GM19193 (cell line): ENCODE results near the gene PRKCE.

Experiments
- POLR2A ChIP-seq: IDR thresholded peaks from 4 replicates; pipeline ENCODE4 v1.6.1; 2011; ENCODE audit not compliant: insufficient read depth, insufficient read length; ENCODE audit errors: extremely low read depth

PRKCE gene

DNA sequence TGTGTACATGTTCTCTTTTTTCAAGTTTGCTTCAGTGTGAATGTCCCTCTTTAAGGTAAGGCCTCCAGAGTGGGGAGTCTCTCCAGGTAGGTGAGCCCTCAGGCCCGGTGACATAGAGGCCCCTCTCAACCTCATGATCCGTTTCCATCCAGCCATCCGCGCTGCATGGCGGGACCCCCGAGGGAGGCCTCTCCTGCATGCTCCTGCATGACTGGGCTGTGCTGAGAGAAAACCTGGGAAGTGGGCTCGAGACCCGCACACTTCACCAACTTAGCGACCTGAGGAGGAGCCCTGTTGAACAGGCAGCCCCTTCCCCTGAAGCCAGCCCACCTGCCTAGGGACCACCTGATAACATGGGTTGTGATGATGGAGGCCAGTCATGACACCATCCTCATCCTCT is 514.4 kb downstream of the PRKCE start:
- no peak for TF ChIP-seq POLR2A

DNA sequence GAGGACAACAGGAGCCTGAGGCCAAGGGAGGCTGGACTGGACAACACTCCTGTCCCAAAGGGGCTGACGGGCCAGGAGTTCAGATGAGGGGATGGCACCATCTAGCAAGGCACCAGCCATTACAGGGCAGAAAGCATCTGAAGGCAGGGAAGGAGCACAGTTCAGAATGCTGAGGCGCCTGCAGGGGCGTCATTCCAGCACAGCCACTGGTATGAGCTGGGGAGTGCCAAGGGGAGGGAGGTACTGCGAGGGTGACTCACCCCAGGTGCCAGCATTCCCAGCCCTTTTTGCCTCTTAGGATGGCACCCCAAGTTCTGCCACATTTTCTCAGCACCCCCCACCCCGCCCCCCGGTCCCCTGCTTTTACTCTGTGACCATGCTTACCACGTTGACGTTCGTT is 515.9 kb downstream of the PRKCE start:
- TF ChIP-seq POLR2A: no peak

DNA sequence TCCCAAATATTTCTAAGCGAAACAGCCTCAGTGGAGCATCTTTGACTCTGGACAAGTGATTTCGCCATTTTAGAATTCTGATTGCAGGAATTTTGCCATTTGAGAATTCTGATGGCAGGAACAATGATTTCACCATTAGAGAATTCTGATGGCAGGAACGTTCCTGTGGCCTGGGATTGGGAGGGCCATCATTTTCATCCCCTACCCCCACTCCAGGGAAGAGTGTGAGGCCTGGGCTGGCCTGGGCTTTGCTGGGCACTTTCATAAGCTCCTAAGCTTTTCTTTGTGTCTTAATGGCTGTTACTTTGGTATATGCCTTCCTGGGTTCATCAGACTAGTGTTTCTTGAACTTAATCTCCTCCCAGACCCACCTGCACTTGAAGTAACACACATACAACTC is 516.4 kb downstream of the PRKCE start:
- no peak for TF ChIP-seq POLR2A

DNA sequence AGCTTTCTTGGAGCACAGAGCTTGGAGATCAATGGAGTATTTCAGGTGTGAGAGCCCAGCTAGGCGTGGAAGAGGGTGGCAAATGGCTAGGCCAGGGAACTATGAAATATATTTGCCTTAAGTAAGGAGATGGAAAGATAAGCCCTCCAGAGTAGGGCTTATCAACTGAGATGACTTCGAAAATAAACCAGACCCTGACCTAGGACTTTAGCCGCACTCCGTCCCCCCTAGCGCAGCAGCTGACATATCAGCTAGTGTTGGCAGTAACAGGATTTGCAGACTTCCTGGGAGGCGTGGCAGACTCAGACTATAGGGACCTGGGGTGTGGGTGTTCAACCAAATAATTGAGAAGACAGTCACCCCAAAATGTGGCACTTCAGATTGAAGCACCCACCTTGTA is 518.0 kb downstream of the PRKCE start:
- TF ChIP-seq POLR2A: no peak

DNA sequence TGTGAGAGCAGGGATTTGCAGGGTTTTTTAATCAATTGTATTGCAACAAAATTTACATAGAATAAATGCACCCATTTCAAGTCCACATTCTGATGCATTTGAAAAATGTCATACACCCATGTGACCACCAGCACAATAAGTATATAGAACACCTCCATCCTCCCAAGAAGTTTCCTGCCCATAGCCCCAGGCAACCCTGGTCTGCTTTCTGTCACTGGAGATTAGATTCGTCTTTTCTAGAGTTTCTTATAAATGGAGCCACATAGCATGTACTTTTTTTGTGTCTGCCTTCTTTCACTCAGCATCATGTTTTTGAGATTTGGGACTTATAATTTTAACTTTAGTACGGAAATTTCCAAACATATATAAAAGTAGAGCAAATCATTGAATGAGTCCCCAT is 518.6 kb downstream of the PRKCE start:
- no peak for TF ChIP-seq POLR2A

DNA sequence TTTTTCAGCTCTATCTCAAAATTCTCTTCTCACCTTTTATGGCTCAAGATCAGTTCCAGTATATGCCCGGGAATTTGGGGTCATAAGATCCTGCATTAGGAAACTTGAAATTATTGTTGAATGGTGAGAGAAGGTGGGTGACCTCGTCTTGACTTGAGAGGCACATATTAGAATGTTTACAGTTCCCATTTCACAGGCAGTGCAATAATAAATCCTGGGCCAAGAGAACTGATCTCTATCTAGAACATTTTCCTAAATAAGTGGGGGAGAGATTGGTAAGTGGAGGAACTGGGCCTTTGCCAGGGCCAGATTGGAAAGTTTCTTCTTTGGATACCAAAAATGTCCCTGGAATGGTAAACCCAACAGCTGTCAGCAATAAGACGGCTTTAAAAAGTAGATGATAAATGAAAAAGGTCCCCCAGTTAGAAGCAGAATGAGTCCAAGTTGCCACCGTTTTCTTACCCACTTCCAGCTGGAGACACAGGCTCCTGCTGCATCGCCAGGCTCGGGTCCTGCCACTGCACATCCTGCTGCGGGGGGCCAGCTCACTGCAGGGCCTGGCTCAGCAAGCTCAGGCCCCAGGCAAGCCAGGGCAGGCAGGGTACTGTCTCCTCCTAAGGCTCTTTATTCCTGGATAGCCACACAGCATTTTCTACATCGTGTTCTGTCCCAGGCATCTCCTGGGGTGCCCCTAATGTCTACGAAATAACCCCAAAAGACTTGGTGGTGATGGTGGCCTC is 519.3 kb downstream of the PRKCE start:
- TF ChIP-seq POLR2A: no peak

DNA sequence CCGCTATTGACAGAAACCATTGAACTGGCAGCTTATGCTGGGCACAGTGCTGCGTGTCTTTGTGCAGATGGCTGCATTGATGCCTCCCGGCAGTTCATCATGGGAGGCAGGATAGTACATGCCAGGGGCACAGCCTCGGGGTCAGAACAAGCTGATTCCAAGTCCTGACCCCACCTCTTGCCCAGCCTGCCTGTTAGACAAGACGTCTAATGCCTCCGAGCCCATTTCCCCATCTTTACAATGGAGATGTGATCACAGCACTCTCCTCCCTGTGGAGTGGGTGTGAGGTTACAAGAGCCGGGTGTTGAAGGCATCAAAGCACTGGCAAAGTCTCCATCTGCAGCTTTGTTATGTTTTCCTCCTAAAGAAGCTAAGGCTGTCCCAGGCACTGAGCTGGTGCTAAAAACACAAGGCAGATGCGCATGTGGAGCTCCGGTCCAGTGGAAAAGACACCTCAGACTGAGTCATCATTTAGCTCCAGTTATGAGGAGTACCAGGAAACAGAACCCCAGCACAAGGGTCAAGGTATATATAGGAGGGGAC is 520.0 kb downstream of the PRKCE start:
- TF ChIP-seq POLR2A: no peak

DNA sequence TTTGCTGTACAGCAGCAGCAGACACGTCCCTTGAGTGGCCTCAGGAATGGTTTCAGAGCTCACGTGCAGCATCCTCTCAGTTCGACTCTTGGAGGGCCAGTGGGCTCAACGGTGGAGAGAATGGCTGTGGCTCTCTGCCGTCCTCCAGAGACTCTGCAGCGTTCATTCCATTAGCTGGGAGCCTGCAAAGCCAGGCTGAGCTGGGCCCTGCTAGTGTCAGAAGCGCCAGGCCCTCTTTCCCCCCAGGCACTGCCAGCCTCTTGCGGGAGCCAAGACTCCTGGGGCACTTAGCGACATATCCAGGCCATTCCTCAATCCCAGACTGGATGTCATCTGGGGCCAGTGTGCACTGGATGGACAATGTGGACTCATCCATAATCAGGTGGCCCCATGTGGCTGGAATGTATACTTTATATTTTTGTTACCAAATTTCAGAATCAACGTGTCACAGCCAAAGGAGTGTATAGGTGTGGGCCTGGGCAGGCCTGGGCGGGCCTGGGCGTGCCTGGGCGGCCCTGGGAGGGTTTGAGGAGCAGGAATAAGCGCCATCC is 520.6 kb downstream of the PRKCE start:
- TF ChIP-seq POLR2A: no peak

DNA sequence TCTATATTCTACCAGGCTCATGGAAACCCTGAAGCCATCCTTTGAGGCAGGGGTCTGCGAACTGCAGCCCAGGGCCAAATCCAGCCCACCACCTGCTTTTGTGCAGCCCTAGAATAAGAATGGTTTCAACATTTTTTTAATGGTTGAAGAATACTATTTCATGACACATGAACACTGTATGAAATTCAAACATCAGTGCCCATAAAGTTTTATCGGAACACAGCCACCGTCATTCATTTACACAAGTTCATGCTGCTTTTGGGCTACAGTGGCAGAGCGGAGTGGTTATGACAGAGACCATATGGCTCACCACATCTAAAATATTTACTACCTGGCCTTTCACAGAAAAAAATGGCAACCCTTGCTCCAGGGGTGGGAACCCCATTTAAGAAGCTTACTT is 521.6 kb downstream of the PRKCE start:
- TF ChIP-seq POLR2A: no peak

DNA sequence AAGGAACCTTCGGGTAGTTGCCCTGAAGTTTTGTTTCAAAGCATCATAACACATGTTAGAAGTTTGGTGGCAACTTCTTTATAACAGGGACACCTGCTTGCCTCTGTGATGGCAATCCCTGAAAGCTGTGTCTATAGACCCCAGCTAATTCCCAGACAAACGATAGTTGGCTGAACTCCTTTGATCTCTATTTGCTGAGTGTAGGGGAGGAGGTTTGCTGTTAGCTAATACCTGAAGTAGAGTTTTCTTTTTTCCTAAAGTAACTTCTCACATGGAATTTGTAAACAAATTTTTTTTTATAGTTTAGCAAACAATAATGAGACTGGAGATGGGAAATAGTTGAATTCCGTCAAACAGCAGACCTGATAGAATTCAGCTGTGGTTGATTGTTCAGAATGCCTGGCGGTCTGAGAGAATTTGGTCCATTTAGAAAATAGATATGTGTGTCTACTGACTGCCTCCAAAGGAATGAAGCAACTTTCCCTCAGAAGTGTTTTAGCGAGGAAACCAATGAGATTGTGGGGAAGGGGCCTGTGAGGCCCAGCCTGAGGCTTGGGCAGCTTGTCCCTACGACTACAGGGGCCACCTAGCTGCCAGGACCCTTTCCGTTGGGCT is 522.3 kb downstream of the PRKCE start:
- no peak for TF ChIP-seq POLR2A

DNA sequence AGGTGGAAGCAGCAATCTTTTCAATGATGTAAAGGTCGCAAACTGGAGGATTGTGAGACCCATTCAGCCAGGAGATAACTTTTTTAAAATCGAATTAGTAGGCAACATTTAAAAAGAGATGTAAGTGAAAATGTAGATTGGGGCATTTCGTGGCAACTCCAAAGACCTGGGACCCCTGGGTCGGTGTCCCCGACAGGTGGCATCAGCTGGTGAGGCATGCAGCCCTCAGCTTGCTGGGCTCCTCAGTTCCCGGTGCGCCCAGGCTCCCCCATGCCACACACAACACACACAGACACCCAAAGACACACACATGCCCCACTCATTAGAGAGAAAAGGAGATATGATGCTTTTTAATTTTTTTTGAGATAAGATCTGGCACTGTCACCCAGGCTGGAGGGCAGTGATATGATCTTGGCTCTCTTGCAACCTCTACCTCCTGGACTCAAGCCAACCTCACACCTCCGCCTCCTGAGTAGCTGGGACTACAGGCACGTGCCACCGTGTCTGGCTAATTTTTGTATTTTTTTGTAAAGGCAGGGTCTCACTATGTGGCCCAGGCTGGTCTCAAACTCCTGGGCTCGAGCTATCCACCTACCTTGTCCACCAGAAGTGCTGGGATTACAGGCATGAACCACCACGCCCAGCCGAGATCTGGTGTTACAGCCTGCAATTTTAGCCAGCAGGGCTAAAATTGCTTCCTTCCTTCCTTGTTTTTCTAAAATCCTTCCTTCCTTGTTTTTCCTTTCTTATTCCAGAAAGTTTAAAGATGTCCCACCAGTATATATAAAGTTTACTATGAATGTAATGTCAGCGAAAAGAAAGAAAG is 523.1 kb downstream of the PRKCE start:
- no peak for TF ChIP-seq POLR2A

DNA sequence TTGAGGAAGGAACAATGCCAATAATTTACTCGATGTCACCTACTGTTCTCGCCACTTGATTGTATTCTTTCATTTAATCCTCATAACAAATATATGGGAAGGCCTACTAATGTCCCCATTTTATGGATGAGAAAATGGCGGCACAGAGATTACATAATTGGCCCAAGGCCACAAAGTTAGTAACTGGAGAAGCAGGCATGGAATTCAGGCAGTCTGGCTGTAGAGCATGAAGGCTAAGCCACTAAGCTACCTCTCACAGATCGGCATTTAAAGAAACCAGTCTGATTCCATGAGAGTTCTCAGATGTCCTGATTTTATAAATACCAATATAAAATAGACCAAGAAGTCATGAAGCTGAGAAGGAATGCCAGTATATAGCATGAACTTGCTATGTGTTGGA is 523.9 kb downstream of the PRKCE start:
- no peak for TF ChIP-seq POLR2A

DNA sequence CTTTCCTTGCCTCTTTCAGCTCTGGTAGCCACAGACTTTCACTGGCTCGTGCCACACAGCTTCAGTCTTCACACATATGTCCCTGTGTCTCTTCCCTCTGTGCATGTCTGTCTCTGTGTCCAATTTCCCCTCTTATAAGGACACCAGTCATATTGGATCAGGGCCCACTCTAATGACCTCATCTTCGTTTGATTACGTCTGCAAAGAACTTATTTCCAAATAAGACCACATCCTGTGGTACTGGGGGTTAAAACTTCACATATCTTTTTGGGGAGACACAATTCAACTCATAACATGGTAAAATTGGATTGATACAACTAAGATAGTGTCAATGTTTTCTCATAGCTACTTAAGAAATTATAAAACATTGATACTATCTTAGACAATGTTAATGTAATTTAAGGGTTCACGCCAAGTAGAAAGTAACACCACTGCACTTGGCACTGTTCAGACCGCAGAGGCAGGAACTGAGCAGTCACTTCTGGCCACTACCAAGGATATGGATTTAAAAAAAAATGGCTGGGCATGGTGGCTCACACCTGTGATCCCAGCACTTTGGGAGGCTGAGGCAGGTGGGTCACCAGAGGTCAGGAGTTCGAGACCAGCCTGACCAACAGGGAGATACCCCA is 526.1 kb downstream of the PRKCE start:
- TF ChIP-seq POLR2A: no peak

DNA sequence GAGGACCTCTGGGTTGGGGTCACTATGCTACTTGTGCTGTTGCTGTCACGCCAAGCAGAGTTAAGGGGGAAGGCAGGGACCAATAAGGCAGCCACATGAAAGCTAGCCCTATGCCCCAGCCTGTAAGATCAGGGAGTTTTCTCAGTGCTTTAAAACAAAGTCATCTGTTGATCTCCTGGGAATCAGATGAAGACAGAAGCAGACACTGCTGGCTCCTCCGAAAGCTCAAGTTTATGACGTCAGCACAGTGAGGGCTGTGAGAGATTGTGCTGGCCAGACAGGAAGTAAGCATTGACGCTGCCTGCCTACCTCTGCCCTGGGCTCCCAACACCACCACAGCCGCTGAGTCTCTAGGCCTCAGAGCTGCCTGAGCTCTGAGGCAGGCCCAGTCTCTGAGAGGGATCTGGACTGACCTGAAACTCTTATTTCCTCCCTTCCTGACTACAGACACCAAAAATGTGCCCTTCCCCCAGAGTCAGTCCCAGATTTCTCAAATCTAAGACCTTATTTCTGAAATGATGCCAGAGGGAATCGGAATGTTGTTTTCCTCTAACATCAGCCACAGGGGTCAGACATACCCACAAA is 527.7 kb downstream of the PRKCE start:
- TF ChIP-seq POLR2A: no peak

DNA sequence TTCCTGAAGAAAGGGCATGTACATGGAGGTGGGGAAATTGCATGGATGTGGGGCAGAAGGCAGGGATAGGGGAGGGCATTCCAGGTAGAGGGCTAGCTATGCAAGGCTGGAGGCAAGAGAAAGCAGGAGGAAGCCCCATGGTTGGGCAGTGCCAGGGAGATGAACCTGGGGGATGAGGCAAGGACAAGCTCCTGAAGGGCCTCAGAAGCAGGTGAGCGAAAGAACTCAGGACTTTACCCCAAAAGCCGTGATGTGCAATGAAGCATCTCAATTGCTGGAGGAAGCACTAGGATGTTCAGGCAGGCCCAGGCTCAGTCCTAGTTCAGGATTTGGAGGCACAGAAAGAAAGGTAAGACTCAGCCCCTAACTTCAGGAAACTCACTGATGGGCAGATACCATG is 528.7 kb downstream of the PRKCE start:
- no peak for TF ChIP-seq POLR2A

DNA sequence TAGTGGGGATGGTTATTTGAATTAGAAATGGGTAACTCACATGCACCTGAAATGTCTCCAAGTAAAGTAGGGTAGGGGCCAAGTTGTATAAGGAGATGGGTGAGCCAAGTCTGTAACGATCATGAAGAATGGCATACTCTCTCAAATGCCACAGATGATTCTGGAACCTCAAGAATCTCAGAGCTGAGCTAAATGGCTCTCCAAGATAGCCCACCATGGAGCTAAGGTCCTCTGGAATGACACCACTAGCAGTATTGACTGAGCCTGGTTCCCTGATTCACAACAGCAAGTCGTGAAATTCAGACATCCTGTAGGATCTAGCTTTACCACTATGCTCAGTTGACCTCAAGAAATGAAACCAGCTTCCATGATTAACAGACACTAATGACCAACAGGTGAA is 529.8 kb downstream of the PRKCE start:
- TF ChIP-seq POLR2A: no peak
